IPS DF 6.9 (cell line): ENCODE measurements around the gene MEA1.

Experiments
- DNase-seq: peaks from one replicate; pipeline ENCODE4 v3.0.0-alpha.2; 2013; ENCODE audit warnings: low read depth, low spot score
- H3K27ac ChIP-seq: one replicate; pipeline ENCODE4 v1.5.1; 2013; ENCODE audit warnings: low read length, control low read depth
- H3K27me3 ChIP-seq: 2 replicates; pipeline ENCODE4 v1.6.1; 2013; ENCODE audit warnings: mild to moderate bottlenecking, low read length; ENCODE audit not compliant: control insufficient read depth, insufficient read depth
- H3K36me3 ChIP-seq: 2 replicates; pipeline ENCODE4 v1.6.1; 2013; ENCODE audit warnings: low read length; ENCODE audit not compliant: control insufficient read depth, insufficient read depth
- H3K4me1 ChIP-seq: 2 replicates; pipeline ENCODE4 v1.6.1; 2013; ENCODE audit warnings: low read length; ENCODE audit not compliant: control insufficient read depth, insufficient read depth
- H3K4me3 ChIP-seq: 2 replicates; pipeline ENCODE4 v1.5.1; 2013; ENCODE audit warnings: mild to moderate bottlenecking, low read length
- H3K9me3 ChIP-seq: 2 replicates; pipeline ENCODE4 v1.6.1; 2013; ENCODE audit warnings: low read length, inconsistent platforms; ENCODE audit not compliant: control insufficient read depth, insufficient read depth
- WGBS: extraction: QIAGEN DNeasy Blood & Tissue Kit; methylation state at CpG from one replicate; pipeline ENCODE4 v1.1.7; 2013; ENCODE audit warnings: mixed read lengths, missing lambda C conversion rate; ENCODE audit not compliant: insufficient read length, insufficient coverage; 5-methylcytosine and 5-hydroxymethylcytosine counted together

MEA1 gene

GRCh38 chr6:42963179-42963854 is 50.4 kb downstream of the MEA1 start:
- Histone ChIP-seq H3K27ac (no peak overlapping the region), H3K4me3 (no peak overlapping the region), H3K9me3 (no peaks in the 10 kb centered on the region), H3K36me3 (peaks cover 3% of the 10 kb centered on the region; the same call in 1 of the 2 replicates), H3K27me3 (no peaks in the 10 kb centered on the region), H3K4me1 (peaks cover 4% of the 10 kb centered on the region; the same call in 1 of the 2 replicates)
- no peak for DNase-seq
- WGBS, result no CpG with 5 or more reads among the region's 12 CpGs

- no CpG with 5 or more reads among the region's 13 CpGs for WGBS
- H3K4me1 ChIP-seq, result peaks cover 4% of the 10 kb centered on the region; the same call in 1 of the 2 replicates
- H3K27me3 ChIP-seq, result no peaks in the 10 kb centered on the region
- no peak for DNase-seq
- no peak overlapping the region for H3K27ac ChIP-seq
- H3K4me3 ChIP-seq, result no peak overlapping the region
- peaks cover 3% of the 10 kb centered on the region; the same call in 1 of the 2 replicates for H3K36me3 ChIP-seq
- no peaks in the 10 kb centered on the region for H3K9me3 ChIP-seq
These were observed 51.1 kb downstream of the MEA1 start for GRCh38 chr6:42962502-42963178.

GRCh38 chr6:42962096-42962495 is 51.6 kb downstream of the MEA1 start:
- Histone ChIP-seq H3K36me3 (no peaks in the 10 kb centered on the region; the same call in 1 of the 2 replicates), H3K4me3 (no peak overlapping the region), H3K4me1 (peaks cover 4% of the 10 kb centered on the region; the same call in 1 of the 2 replicates), H3K9me3 (no peaks in the 10 kb centered on the region), H3K27me3 (no peaks in the 10 kb centered on the region), H3K27ac (no peak overlapping the region)
- WGBS, result no CpG with 5 or more reads among the region's 12 CpGs
- DNase-seq, result no peak
